Stomach (tissue), 4 donors: ENCODE measurements around the gene WDR27.

Experiments
- EP300 ChIP-seq: sonication (generic); formaldehyde crosslinking; IDR thresholded peaks from one replicate; pipeline ENCODE4 v1.6.1; 2017; ENCODE audit warnings: antibody characterized with exemption
- POLR2AphosphoS5 ChIP-seq, 3 donors: sonication (generic); formaldehyde crosslinking; IDR thresholded peaks; one replicate each; pipeline ENCODE4 v1.6.1; 2016; ENCODE audit warnings: antibody characterized with exemption in 3 of 3
- TF ChIP-seq, protein P1 (sequence below), 7 experiments: fragments of 450-650 bp in 4 of 7; fragments of 200-600 bp in 3 of 7; sonication (generic) in 3 of 7; IDR thresholded peaks; one replicate each; pipeline ENCODE4 v1.5.1; 2016 to 2019; ENCODE audit warnings: antibody characterized with exemption in 7 of 7, control low read depth in 2 of 7, mild to moderate bottlenecking in 1 of 7

- TF ChIP-seq, protein P1, sequence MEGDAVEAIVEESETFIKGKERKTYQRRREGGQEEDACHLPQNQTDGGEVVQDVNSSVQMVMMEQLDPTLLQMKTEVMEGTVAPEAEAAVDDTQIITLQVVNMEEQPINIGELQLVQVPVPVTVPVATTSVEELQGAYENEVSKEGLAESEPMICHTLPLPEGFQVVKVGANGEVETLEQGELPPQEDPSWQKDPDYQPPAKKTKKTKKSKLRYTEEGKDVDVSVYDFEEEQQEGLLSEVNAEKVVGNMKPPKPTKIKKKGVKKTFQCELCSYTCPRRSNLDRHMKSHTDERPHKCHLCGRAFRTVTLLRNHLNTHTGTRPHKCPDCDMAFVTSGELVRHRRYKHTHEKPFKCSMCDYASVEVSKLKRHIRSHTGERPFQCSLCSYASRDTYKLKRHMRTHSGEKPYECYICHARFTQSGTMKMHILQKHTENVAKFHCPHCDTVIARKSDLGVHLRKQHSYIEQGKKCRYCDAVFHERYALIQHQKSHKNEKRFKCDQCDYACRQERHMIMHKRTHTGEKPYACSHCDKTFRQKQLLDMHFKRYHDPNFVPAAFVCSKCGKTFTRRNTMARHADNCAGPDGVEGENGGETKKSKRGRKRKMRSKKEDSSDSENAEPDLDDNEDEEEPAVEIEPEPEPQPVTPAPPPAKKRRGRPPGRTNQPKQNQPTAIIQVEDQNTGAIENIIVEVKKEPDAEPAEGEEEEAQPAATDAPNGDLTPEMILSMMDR (IDR thresholded peaks at IDR 0.05), result no peak
- TF ChIP-seq POLR2AphosphoS5 (IDR thresholded peaks at IDR 0.05) (no peak), EP300 (no peak)
Measured at GRCh38 chr6:169639653-169640278, 62.1 kb downstream of the WDR27 start.
